Ovary (tissue), 9 donors: Measurements from ENCODE around the gene PTPDC1. TPM values are rescaled to one million over a fixed set of nuclear protein-coding genes. Genes with fewer than 3 reads are reported as not detected.
"Not testable (repeated sequence)": the region's sequence is repeated elsewhere in the genome, so short reads cannot be mapped to it uniquely, and the experiment has no call there.

Experiments
- DNase-seq, 5 donors: peaks; one replicate each; pipeline ENCODE4 v3.0.0-alpha.2; 2019 to 2020
- H3K27ac ChIP-seq, 2 donors: fragments of 200-600 bp; one replicate each; pipeline versions ENCODE4 v1.5.1 to v1.8.0; 2019 to 2022
- H3K27me3 ChIP-seq: fragments of 200-600 bp; one replicate; pipeline ENCODE4 v1.8.0; 2022
- H3K36me3 ChIP-seq: fragments of 200-600 bp; sonication (generic); one replicate; pipeline ENCODE4 v1.5.1; 2019
- H3K4me1 ChIP-seq: one replicate; pipeline ENCODE4 v1.8.1; 2013; ENCODE audit warnings: mild to moderate bottlenecking, moderate library complexity; ENCODE audit not compliant: insufficient read depth
- H3K4me3 ChIP-seq: fragments of 200-600 bp; sonication (generic); one replicate; pipeline ENCODE4 v1.5.1; 2017
- H3K9me3 ChIP-seq, 2 donors: fragments of 200-600 bp in 1 of 2; sonication (generic) in 1 of 2; one replicate each; pipeline versions ENCODE4 v1.5.1 to v1.8.1; 2013 to 2019; ENCODE audit warnings: mild to moderate bottlenecking in 1 of 2, moderate library complexity in 1 of 2
- CTCF ChIP-seq, 3 donors: fragments of 450-650 bp in 2 of 3; fragments of 200-600 bp in 1 of 3; IDR thresholded peaks; one replicate each; pipeline versions ENCODE4 v1.5.1 to v1.8.0; 2016 to 2022; ENCODE audit warnings: antibody characterized with exemption in 3 of 3, mild to moderate bottlenecking in 1 of 3
- EP300 ChIP-seq: sonication (generic); formaldehyde crosslinking; IDR thresholded peaks from one replicate; pipeline ENCODE4 v1.6.1; 2017; ENCODE audit warnings: antibody characterized with exemption
- POLR2A ChIP-seq: fragments of 450-650 bp; IDR thresholded peaks from one replicate; pipeline ENCODE4 v1.6.1; 2017; ENCODE audit warnings: antibody characterized with exemption, mild to moderate bottlenecking, moderate library complexity
- WGBS, 3 donors: extraction: QIAGEN DNeasy Blood & Tissue Kit in 1 of 3; methylation state at CpG; one replicate each; pipeline versions ENCODE4 v1.1.5 to v1.1.7; 2013 to 2017; 5-methylcytosine and 5-hydroxymethylcytosine counted together
- intact Hi-C, 4 donors: fragments of 100-400 bp; cut with DNase I; formaldehyde crosslinking; loops; one replicate each; pipeline versions ENCODE4 v1.11.0 to v1.15.1; 2022 to 2023
- polyA plus RNA-seq, 2 donors: library from polyadenylated mRNA; stranded (reverse); fragments of 200-250 nt in 1 of 2; fragments of 350-450 nt in 1 of 2; fragmentation: Illumina TruSeq in 1 of 2; extraction: RNeasy Lipid Tissue Mini Kit (QIAGEN cat#74804) in 1 of 2; gene quantifications; one replicate each; pipeline ENCODE4 v1.2.3, GENCODE V29; 2013 to 2014
- total RNA-seq, 7 donors: library from RNA; depleted of rRNA in 2 of 7; stranded (reverse); fragments of >200 nt in 2 of 7; fragmentation: NEBNext Ultra II Directional in 3 of 7; extraction: Animal tissue kit (Norgen Biotek cat#: 25700) in 3 of 7; gene quantifications; one replicate each; pipeline versions ENCODE4 v1.1.0 to v1.2.4, GENCODE V29; 2016 to 2023
- donor health status: DM: no; HTN: no; CAD: no; lungs with moderate emphysema.
- donor health status: DM: no; HTN: no; CAD: no.
- donor health status: Bipolar disorder and iron deficiency.
- donor health status: DM: yes; HTN: yes; CAD: no.
- donor health status: DM: no; HTN: no; CAD: no.
- donor health status: DM: yes; HTN: yes; CAD: no.

The PTPDC1 gene
- total and polyA plus RNA-seq, 9 donors, result 2.7 to 9.5 (median 6.1) TPM

- no peak for DNase-seq
- Histone ChIP-seq H3K9me3 (no peaks in the 10 kb centered on the region), H3K36me3 (no peaks in the 10 kb centered on the region), H3K4me1 (no peaks in the 10 kb centered on the region), H3K4me3 (no peak overlapping the region), H3K27ac (no peak overlapping the region), H3K27me3 (no peaks in the 10 kb centered on the region)
- WGBS, 3 donors, result 93 to 97% (median 97%) methylated on average over 6 of the region's 6 CpGs
- intact Hi-C loops, result no loop called here
- TF ChIP-seq EP300, result no peak
- TF ChIP-seq CTCF (IDR thresholded peaks at IDR 0.05), result no peak
- TF ChIP-seq POLR2A, result no peak
Measured at GRCh38 chr9:94085062-94085639, 887 bp downstream of the PTPDC1 start.

- DNase-seq, result no peak
- Histone ChIP-seq H3K9me3 (no peaks in the 10 kb centered on the region), H3K27ac (no peak overlapping the region), H3K4me1 (no peaks in the 10 kb centered on the region), H3K27me3 (no peaks in the 10 kb centered on the region), H3K4me3 (no peak overlapping the region), H3K36me3 (no peaks in the 10 kb centered on the region)
- 52 to 63% (median 55%) methylated on average over 3 of the region's 3 CpGs for WGBS, 3 donors
- TF ChIP-seq EP300, result no peak
- no peak for TF ChIP-seq POLR2A
- TF ChIP-seq CTCF (IDR thresholded peaks at IDR 0.05), result no peak
- intact Hi-C loops, result no loop called here
Measured at GRCh38 chr9:94086486-94087345, 2.5 kb downstream of the PTPDC1 start.

- H3K4me3 ChIP-seq, intact Hi-C loops, H3K27me3 ChIP-seq, H3K9me3 ChIP-seq, H3K27ac ChIP-seq, H3K4me1 ChIP-seq, DNase-seq, H3K36me3 ChIP-seq: not testable (repeated sequence)
- WGBS, 3 donors, result 88 to 91% (median 90%) methylated on average over 29 to 31 of the region's 33 CpGs
Measured at GRCh38 chr9:94094219-94095145, 10.2 kb downstream of the PTPDC1 start.

GRCh38 chr9:94096819-94097577, 12.7 kb downstream of the PTPDC1 start:
- no peaks in the 10 kb centered on the region for H3K27me3 ChIP-seq
- 94 to 95% (median 95%) methylated on average over 9 of the region's 9 CpGs for WGBS, 3 donors
- no peak overlapping the region for H3K4me3 ChIP-seq
- no peaks in the 10 kb centered on the region for H3K9me3 ChIP-seq
- no peaks in the 10 kb centered on the region for H3K36me3 ChIP-seq
- H3K4me1 ChIP-seq, result no peaks in the 10 kb centered on the region
- no peak overlapping the region for H3K27ac ChIP-seq
- intact Hi-C loops, result no loop called here
- TF ChIP-seq CTCF (IDR thresholded peaks at IDR 0.05), result no peak
- no peak for TF ChIP-seq POLR2A
- no peak for TF ChIP-seq EP300
- DNase-seq, result no peak
